Loucy (cell line): ENCODE results near the gene PTGDR.

Source experiments
- H2AFZ ChIP-seq: fragments of 200-600 bp; sonication (generic); 2 replicates; pipeline ENCODE4 v1.6.0; 2016; ENCODE audit warnings: antibody characterized with exemption, mild to moderate bottlenecking, low read length, moderate library complexity
- H3F3A ChIP-seq: fragments of 200-600 bp; 2 replicates; pipeline ENCODE4 v1.6.0; 2016; ENCODE audit warnings: antibody characterized with exemption, low read depth, mild to moderate bottlenecking
- H3K27me3 ChIP-seq: fragments of 200-600 bp; sonication (generic); 2 replicates; pipeline ENCODE4 v1.6.1; 2014; ENCODE audit warnings: low read length, mild to moderate bottlenecking; ENCODE audit not compliant: insufficient read depth, poor library complexity, severe bottlenecking
- H3K36me3 ChIP-seq: fragments of 200-600 bp; sonication (generic); 2 replicates; pipeline ENCODE4 v1.6.1; 2016; ENCODE audit warnings: low read length; ENCODE audit not compliant: insufficient read depth
- H3K4me1 ChIP-seq: fragments of 200-600 bp; sonication (generic); 2 replicates; pipeline ENCODE4 v1.5.1; 2014; ENCODE audit warnings: low read length, mild to moderate bottlenecking; ENCODE audit not compliant: insufficient read depth, poor library complexity, severe bottlenecking
- H3K4me2 ChIP-seq: fragments of 200-600 bp; sonication (generic); 2 replicates; pipeline ENCODE4 v1.6.0; 2014; ENCODE audit warnings: antibody characterized with exemption, low read length, low read depth, mild to moderate bottlenecking; ENCODE audit not compliant: poor library complexity, severe bottlenecking
- H3K4me3 ChIP-seq: fragments of 200-600 bp; sonication (generic); 2 replicates; pipeline ENCODE4 v1.5.1; 2014; ENCODE audit warnings: low read length, mild to moderate bottlenecking, mixed read lengths; ENCODE audit not compliant: poor library complexity, severe bottlenecking
- H3K79me2 ChIP-seq: fragments of 200-600 bp; sonication (generic); 2 replicates; pipeline ENCODE4 v1.6.1; 2014; ENCODE audit warnings: low read length; ENCODE audit not compliant: insufficient read depth
- H3K9ac ChIP-seq: fragments of 200-600 bp; sonication (generic); 2 replicates; pipeline ENCODE4 v1.6.0; 2014; ENCODE audit warnings: mild to moderate bottlenecking, low read depth, low read length, moderate library complexity; ENCODE audit not compliant: poor library complexity, severe bottlenecking
- H3K9me2 ChIP-seq: fragments of 200-600 bp; sonication (generic); replicated peaks from 2 replicates; pipeline ENCODE4 v1.6.1; 2016; ENCODE audit warnings: low read depth, low read length, mixed read lengths
- H3K9me3 ChIP-seq: fragments of 200-600 bp; sonication (generic); 2 replicates; pipeline ENCODE4 v1.6.1; 2014; ENCODE audit warnings: mild to moderate bottlenecking, antibody characterized with exemption, low read length, low read depth; ENCODE audit not compliant: insufficient read depth
- H4K20me1 ChIP-seq: fragments of 200-600 bp; sonication (generic); 2 replicates; pipeline ENCODE4 v1.6.0; 2014; ENCODE audit warnings: antibody characterized with exemption, low read length, mild to moderate bottlenecking; ENCODE audit not compliant: insufficient read depth, poor library complexity, severe bottlenecking
- CTCF ChIP-seq: fragments of 200-600 bp; sonication (generic); conservative IDR thresholded peaks from 2 replicates; pipeline ENCODE4 v1.5.1; 2014; ENCODE audit warnings: mild to moderate bottlenecking, antibody characterized with exemption, low read length
- EZH2phosphoT487 ChIP-seq: fragments of 200-600 bp; IDR thresholded peaks from 2 replicates; pipeline ENCODE4 v1.6.1; 2018; ENCODE audit warnings: antibody characterized with exemption, mild to moderate bottlenecking, moderate library complexity, borderline replicate concordance

Gene PTGDR

GRCh38 chr14:52244997-52245396 lies 22.5 kb upstream of the PTGDR start:
- H3K79me2 ChIP-seq: no peaks in the 10 kb centered on the region; the same call in 1 of the 2 replicates
- H3K4me3 ChIP-seq: no peak overlapping the region
- H3K9me2 ChIP-seq: no peaks in the 10 kb centered on the region
- TF ChIP-seq EZH2phosphoT487 (no peak), CTCF (no peak)
- H3K27me3 ChIP-seq: no peaks in the 10 kb centered on the region
- no peak overlapping the region for H3K9ac ChIP-seq
- no peak overlapping the region for H3K4me2 ChIP-seq
- H3F3A ChIP-seq: no peaks in the 10 kb centered on the region
- peaks cover 12% of the 10 kb centered on the region; the same call in 1 of the 2 replicates for H3K9me3 ChIP-seq
- no peaks in the 10 kb centered on the region for H4K20me1 ChIP-seq
- no peak overlapping the region for H2AFZ ChIP-seq
- H3K4me1 ChIP-seq: peaks cover 36% of the 10 kb centered on the region
- peaks cover 6% of the 10 kb centered on the region; the same call in 1 of the 2 replicates for H3K36me3 ChIP-seq

- Histone ChIP-seq H4K20me1 (no peaks in the 10 kb centered on the region), H3K9me2 (no peaks in the 10 kb centered on the region), H3F3A (no peaks in the 10 kb centered on the region), H3K27me3 (no peaks in the 10 kb centered on the region), H3K9me3 (peaks cover 12% of the 10 kb centered on the region; the same call in 1 of the 2 replicates), H3K4me3 (peak overlapping the region; percentile 29), H3K79me2 (peaks cover 5% of the 10 kb centered on the region; the same call in 1 of the 2 replicates), H2AFZ (0 out of 2 replicates have a peak overlapping the region, but pooled peaks have one; percentile 26), H3K36me3 (peaks cover 6% of the 10 kb centered on the region), H3K4me1 (peaks cover 20% of the 10 kb centered on the region), H3K9ac (no peak overlapping the region), H3K4me2 (peak overlapping the region; percentile 38)
- TF ChIP-seq EZH2phosphoT487 (no peak), CTCF (no peak)
Observed at GRCh38 chr14:52248057-52248456, 19.4 kb upstream of the PTGDR start.

GRCh38 chr14:52251724-52252123 lies 15.8 kb upstream of the PTGDR start:
- Histone ChIP-seq H3K4me2 (no peak overlapping the region), H3F3A (no peaks in the 10 kb centered on the region), H3K9ac (no peak overlapping the region), H3K4me1 (peaks cover 29% of the 10 kb centered on the region), H3K4me3 (no peak overlapping the region), H3K9me3 (peaks cover 10% of the 10 kb centered on the region; the same call in 1 of the 2 replicates), H2AFZ (no peak overlapping the region), H3K9me2 (no peaks in the 10 kb centered on the region), H4K20me1 (no peaks in the 10 kb centered on the region), H3K36me3 (peaks cover 4% of the 10 kb centered on the region; the same call in 1 of the 2 replicates), H3K79me2 (peaks cover 17% of the 10 kb centered on the region; the same call in 1 of the 2 replicates), H3K27me3 (no peaks in the 10 kb centered on the region)
- TF ChIP-seq CTCF (no peak), EZH2phosphoT487 (no peak)
